Measurements from ENCODE around the gene BARX2. TPM values are rescaled to one million over a fixed set of nuclear protein-coding genes. Genes with fewer than 3 reads are reported as not detected.
"Not testable (repeated sequence)": the region's sequence is repeated elsewhere in the genome, so short reads cannot be mapped to it uniquely, and the experiment has no call there.

Gene BARX2
- total and polyA plus RNA-seq, 2 donors (not counting 3 experiments of a cell fraction or from before 2014, with no cell fraction given) = not detected

- H3K4me1 ChIP-seq (ENCODE audit: control insufficient read depth, extremely low read depth, insufficient read depth, low read length) = no peaks in the 10 kb centered on the region
- no peak overlapping the region for H2AFZ ChIP-seq (ENCODE audit: low read depth, low read length)
- no peak overlapping the region for H3K4me2 ChIP-seq (ENCODE audit: insufficient read depth, low read length)
- no peaks in the 10 kb centered on the region for H3K36me3 ChIP-seq (ENCODE audit: control insufficient read depth in 2 of 2, extremely low read depth in 1 of 2, insufficient read depth in 2 of 2, low read length in 2 of 2)
- H3K27me3 ChIP-seq (ENCODE audit: control insufficient read depth in 2 of 2, insufficient read depth in 2 of 2, low read length in 2 of 2) = peaks cover 0 to 5% of the 10 kb centered on the region in 2 experiments
- H3K27ac ChIP-seq (ENCODE audit: insufficient read depth, low read depth, low read length) = no peak overlapping the region
- POLR2A ChIA-PET = no interaction called here
- TF ChIP-seq, protein P1, sequence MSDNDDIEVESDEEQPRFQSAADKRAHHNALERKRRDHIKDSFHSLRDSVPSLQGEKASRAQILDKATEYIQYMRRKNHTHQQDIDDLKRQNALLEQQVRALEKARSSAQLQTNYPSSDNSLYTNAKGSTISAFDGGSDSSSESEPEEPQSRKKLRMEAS (IDR thresholded peaks at IDR 0.05; ENCODE audit: insufficient read depth, insufficient read length) = no peak
- TF ChIP-seq GATA2 (IDR thresholded peaks at IDR 0.05; ENCODE audit: insufficient read depth, insufficient read length, low read depth, low read length) (no peak), POLR2AphosphoS5 (IDR thresholded peaks at IDR 0.05; ENCODE audit: insufficient read depth, low read depth, low read length) (no peak), EZH2 (IDR thresholded peaks at IDR 0.05; ENCODE audit: borderline replicate concordance, low read depth, low read length, severe bottlenecking) (no peak), POLR2A (IDR thresholded peaks at IDR 0.05; ENCODE audit: low read depth, low read length) (no peak), JUN (IDR thresholded peaks at IDR 0.05; ENCODE audit: borderline replicate concordance, insufficient read depth, insufficient read length, low read depth) (no peak), MYC (IDR thresholded peaks at IDR 0.05; ENCODE audit: low read depth, low read length) (no peak), FOS (IDR thresholded peaks at IDR 0.05; ENCODE audit: borderline replicate concordance, insufficient read depth, low read length) (no peak)
- TF ChIP-seq, protein P2, sequence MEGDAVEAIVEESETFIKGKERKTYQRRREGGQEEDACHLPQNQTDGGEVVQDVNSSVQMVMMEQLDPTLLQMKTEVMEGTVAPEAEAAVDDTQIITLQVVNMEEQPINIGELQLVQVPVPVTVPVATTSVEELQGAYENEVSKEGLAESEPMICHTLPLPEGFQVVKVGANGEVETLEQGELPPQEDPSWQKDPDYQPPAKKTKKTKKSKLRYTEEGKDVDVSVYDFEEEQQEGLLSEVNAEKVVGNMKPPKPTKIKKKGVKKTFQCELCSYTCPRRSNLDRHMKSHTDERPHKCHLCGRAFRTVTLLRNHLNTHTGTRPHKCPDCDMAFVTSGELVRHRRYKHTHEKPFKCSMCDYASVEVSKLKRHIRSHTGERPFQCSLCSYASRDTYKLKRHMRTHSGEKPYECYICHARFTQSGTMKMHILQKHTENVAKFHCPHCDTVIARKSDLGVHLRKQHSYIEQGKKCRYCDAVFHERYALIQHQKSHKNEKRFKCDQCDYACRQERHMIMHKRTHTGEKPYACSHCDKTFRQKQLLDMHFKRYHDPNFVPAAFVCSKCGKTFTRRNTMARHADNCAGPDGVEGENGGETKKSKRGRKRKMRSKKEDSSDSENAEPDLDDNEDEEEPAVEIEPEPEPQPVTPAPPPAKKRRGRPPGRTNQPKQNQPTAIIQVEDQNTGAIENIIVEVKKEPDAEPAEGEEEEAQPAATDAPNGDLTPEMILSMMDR (IDR thresholded peaks at IDR 0.05; ENCODE audit: extremely low read depth in 1 of 2, insufficient read depth in 1 of 2, low read depth in 1 of 2, low read length in 2 of 2) = no peak
- no peak overlapping the region for H3K4me3 ChIP-seq (replicated peaks in 1 of 3; ENCODE audit: insufficient read depth in 1 of 3, low read depth in 1 of 3, low read length in 3 of 3)
- dilution Hi-C loops (cut with MboI; ENCODE audit: extremely low pct_ligation_motif_present, low sequenced_read_pairs) (no loop called here), intact Hi-C loops (cut with micrococcal nuclease) (no loop called here)
- FAIRE-seq = no peak
- H3K9me1 ChIP-seq (replicated peaks; ENCODE audit: control insufficient read depth, extremely low read depth, insufficient read depth, low read length) = no peaks in the 10 kb centered on the region
- DNase-seq (ENCODE audit: low read depth, low spot score) = no peak
- CTCF ChIA-PET = no interaction called here
- H3K9ac ChIP-seq (replicated peaks; ENCODE audit: extremely low read depth, insufficient read depth, low read length) = no peak overlapping the region
- no peaks in the 10 kb centered on the region for H3K79me2 ChIP-seq (ENCODE audit: control insufficient read depth, insufficient read depth, low read length)
- no peaks in the 10 kb centered on the region for H4K20me1 ChIP-seq (replicated peaks; ENCODE audit: control insufficient read depth, extremely low read depth, insufficient read depth, low read length)
- H3K9me3 ChIP-seq (replicated peaks; ENCODE audit: control insufficient read depth, insufficient read depth, low read length) = no peaks in the 10 kb centered on the region
- no TSS peak for BruUV-seq (replicated peaks)
These were observed 48.7 kb upstream of the BARX2 start for GRCh38 chr11:129326921-129327320.

DNA sequence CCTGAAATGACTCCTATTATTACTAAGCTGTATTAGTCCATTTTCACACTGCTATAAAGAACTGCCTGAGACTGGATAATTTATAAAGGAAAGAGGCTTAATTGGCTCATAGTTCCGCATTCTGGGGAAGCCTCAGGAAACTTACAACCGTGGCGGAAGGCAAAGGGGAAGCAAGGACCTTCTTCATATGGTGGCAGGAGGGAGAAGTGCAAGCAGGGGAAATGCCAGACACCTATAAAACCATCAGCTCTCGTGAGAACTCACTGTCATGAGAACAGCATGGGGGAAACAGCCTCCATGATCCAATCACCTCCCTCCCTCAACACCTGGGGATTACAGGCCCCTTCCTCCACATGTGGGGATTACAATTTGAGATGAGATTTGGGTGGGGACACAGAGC lies 47.9 kb upstream of the BARX2 start:
- dilution Hi-C loops (cut with MboI; ENCODE audit: extremely low pct_ligation_motif_present, low sequenced_read_pairs); POLR2A ChIA-PET; H3K9me3 ChIP-seq (replicated peaks; ENCODE audit: control insufficient read depth, insufficient read depth, low read length); H3K79me2 ChIP-seq (ENCODE audit: control insufficient read depth, insufficient read depth, low read length); H3K9me1 ChIP-seq (replicated peaks; ENCODE audit: control insufficient read depth, extremely low read depth, insufficient read depth, low read length); intact Hi-C loops (cut with micrococcal nuclease); H3K27ac ChIP-seq (ENCODE audit: insufficient read depth, low read depth, low read length); BruUV-seq (replicated peaks); FAIRE-seq; H3K4me3 ChIP-seq (replicated peaks in 1 of 3; ENCODE audit: insufficient read depth in 1 of 3, low read depth in 1 of 3, low read length in 3 of 3); H3K36me3 ChIP-seq (ENCODE audit: control insufficient read depth in 2 of 2, extremely low read depth in 1 of 2, insufficient read depth in 2 of 2, low read length in 2 of 2); DNase-seq (ENCODE audit: low read depth, low spot score); H4K20me1 ChIP-seq (replicated peaks; ENCODE audit: control insufficient read depth, extremely low read depth, insufficient read depth, low read length); H3K4me1 ChIP-seq (ENCODE audit: control insufficient read depth, extremely low read depth, insufficient read depth, low read length); H3K4me2 ChIP-seq (ENCODE audit: insufficient read depth, low read length); H3K27me3 ChIP-seq (ENCODE audit: control insufficient read depth in 2 of 2, insufficient read depth in 2 of 2, low read length in 2 of 2); H2AFZ ChIP-seq (ENCODE audit: low read depth, low read length); H3K9ac ChIP-seq (replicated peaks; ENCODE audit: extremely low read depth, insufficient read depth, low read length): not testable (repeated sequence)
- CTCF ChIA-PET = interaction anchor here (7.1 kb wide), 1 partner anchor 442 kb away, joined by 88 read pairs; no protein-coding TSS in a partner anchor

Measured in endothelial cell of umbilical vein (primary cell).